Activated CD4-positive, alpha-beta T cell treated with anti-CD3 and anti-CD28 coated beads, Interleukin-10, Interleukin-2, amounts not matched to agents 100 ng/mL and 50 ng/mL, durations not matched to agents 16 hours and 8 hours (primary cell): ENCODE results near the gene SLC28A1.

Experiments used
- DNase-seq: peaks from one replicate; pipeline ENCODE4 v3.0.0-alpha.2; 2020

SLC28A1 gene

DNA sequence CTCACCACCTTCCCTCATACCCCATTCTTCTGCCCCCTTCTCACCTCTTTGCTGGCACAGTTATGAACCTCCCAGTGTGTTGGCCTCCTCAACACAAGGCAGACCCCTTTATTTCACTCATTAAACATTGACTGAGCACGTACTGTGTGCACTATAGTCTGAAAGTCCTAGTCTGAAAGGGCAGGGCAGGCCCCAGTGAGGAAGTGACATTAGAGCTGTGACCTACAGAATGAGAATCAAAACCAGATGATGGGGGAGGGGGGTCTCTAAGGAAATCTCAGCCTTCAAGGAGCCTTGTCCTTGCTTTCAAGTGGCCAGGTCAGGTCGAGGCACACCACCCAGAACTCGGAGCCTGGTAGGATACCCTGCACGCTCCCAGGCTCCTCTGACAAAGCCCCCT is 3.5 kb downstream of the SLC28A1 start:
- DNase-seq, result no peak

DNA sequence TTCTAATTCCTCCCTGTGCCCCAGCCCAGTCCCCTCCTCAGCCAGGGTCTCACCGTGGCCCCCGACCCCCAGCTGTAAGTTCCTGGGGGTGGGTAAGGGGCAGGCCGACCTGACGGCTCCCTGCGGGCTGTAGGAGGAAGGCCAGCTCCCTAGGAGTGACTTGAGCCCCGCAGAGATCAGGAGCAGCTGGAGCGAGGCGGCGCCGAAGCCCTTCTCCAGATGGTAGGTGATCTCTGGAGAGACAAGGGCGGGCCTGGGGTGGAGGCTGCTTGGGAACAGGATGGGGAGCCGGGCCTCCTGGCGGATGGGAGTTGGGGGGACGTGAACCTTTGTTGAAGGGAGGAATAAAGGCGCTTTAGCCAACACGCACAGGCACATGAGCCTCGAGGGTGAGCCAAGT is 4.2 kb downstream of the SLC28A1 start:
- no peak for DNase-seq

DNA sequence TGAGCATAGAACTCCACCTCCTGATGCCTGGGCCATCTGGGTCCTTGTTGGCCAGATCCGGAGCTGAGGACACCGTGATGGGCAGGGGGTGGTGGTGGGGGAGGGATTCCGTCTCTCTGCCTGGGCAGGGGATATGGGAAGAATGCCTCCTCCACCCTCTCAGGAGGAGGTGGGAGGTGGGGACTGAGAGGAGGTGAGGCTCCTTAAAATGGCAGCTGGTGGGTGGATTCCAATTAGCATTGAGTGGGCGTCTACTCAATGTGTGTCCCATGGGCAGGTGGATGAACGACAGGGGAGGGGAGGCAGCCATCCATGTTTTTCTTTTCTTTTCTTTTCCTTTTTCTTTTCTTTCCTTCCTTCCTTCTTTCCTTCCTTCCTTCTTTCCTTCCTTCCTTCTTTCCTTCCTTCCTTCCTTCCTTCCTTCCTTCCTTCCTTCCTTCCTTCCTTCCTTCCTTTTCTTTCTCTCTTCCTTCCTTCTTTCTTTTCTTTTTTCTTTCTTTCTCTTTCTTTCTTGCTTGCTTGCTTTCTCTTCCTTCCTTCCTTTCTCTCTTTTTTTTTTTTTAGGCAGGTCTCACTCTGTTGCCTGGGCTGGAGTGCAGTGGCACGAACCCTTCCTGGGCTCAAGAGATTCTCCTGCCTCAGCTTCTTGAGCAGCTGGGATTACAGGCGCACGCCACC is 5.0 kb downstream of the SLC28A1 start:
- DNase-seq, result no peak

DNA sequence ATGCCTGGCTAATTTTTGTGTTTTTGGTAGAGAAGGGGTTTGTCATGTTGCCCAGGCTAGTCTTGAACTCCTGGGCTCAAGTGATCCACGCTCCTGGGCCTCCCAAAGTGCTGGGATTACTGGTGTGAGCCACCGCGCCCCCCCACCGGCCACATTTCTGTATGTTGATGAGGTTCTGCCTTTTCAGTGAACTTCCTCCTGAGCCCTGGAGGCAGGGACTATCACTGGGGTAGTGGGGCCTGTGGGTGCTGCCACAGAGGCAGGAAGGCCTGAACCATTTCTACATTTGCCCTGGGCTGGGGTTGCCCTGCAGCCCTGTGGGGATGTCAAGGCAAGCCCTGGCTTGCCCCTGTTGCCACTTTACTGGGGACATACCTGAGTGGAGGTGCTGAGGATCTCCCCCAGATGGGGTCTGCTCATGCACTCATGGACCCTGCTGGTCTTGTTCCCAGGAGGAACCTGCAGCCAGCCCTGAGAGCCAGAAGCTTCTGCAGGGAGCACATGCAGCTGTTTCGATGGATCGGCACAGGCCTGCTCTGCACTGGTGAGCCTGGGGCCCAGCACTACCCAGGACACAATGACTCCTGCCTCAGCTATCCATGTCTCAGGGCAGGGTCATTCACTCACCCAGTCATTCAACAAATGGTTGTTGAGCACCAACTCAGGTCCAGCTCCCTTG is 5.7 kb downstream of the SLC28A1 start:
- no peak for DNase-seq

DNA sequence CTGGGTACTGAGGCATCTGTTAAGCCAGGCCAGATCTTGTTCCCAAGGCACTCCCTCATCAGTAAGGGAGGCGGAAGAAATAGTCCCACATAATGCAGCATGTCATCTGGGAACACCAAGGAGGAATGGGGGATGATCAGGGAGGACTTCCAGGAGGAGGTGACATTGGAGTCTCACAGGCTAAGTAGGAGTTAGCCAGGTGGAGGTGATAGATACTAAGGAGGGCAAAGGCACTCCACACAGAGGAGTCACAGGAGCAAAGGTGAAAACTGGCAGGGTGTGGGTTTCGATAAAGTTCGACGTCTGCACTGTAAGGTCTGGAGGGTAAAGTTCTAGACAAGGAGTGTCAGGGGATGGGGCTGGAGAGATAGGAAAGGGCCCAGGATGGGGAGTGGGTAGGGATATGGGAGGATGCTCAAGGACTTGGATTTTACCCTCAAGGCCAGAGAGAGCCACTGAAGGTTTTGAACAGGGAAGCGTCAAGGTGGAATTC is 6.3 kb downstream of the SLC28A1 start:
- DNase-seq, result no peak

DNA sequence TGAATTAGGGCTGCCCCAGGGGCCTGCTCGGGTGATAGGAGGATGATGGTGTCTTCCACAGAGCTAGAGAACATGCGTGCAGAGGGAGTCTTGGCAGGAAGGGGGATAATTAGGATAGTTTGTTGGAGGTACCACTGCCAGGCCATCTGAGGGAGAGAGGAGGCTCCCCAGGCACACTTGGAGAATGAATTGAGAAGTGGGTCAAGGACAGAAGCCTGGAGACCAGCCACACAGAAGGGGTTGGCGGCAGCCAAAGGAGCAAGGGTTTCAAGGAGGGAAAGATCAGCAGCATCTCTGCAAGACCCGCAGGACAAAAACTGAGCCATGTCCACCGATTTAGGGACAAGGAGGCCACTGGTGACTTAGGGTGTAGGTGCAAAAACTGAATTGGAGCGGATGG is 6.9 kb downstream of the SLC28A1 start:
- DNase-seq, result no peak

DNA sequence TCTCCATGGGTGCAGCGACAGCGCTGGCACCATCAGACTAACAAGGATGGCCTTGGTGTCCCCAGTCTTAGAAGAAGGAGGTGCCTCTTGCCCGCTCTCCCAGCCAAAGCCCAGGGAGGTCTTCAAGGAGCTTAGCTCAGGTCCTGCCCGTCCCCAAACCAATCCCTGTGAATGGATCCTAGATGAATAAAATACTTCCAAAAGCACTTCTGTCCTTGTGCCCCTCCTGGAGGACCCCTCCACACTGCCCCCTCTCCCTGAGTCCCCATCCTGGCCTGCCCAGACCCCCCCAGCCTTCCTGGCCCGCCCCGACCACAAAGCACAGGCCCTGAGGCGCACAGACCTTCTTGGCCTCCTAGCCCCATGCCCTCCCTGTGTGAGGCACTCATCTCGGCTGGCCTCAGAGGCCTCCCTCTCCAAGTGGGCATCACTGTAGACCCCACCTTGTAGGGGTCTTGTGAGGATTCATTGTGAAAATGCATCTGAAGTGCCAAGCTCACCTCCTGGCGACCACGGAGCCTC is 8.4 kb downstream of the SLC28A1 start:
- DNase-seq, result no peak

DNA sequence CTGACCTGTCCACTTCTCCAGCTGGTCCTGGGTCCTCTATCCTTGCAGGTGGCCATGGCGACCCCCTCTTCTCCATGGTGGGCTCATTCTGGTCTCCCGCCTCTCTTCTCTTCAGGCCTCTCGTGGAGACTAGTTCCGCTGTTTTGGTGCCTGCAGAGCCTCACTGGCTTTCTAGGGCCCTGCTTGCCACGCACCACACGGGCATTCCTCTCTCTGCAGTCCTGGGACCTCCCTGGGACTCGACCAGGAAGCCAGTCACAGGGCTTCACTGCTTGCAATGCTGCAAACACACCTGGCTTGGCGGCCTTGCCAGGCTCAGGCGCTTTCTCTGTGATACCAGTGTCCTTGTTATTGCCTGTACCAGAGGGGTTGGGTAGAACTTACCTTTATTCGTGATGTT is 9.1 kb downstream of the SLC28A1 start:
- DNase-seq, result no peak

DNA sequence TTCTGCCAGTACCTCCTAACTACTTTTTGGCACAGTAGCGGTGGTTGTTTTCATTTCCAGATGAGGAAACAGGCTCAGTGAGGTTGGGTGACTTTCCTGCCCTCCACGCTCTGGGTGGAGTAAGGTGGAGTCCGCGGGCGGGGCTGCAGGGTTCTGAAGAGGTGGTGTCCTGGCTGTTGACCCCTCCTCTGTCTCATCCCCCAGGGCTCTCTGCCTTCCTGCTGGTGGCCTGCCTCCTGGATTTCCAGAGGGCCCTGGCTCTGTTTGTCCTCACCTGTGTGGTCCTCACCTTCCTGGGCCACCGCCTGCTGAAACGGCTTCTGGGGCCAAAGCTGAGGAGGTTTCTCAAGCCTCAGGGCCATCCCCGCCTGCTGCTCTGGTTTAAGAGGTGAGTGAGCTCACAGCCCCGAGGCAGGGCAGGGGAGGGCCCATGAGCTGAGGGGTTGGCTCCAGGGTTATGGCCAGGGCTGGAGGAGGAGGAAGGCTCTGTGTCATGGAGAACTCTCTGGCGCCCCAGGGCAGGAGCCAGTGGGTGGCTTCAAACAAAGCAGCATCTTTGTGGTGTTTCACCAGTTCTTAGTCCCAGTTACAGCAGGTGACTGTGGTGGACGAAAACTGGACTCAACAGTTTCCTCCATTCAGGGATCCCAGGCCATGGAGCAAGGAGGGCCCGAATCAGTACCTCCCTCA is 10.4 kb downstream of the SLC28A1 start:
- no peak for DNase-seq

DNA sequence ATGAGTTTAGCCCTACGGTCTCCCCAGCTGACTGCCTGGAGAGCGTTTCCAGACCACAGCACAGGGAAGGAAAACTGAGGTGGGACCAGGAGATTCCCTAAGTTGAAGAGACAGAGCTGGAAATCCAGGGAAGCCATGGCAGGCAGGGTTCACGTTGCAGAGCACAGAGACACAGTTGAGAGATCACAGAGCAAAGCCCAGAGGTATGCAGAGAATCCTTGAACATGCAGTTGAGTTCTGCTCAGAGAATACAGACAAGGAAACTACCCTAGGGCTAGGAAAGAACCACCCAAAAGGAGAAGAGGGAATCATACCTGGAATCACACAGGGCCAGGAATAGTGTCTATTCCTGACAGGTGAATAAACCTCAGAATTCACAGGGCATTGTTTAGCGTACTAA is 14.3 kb downstream of the SLC28A1 start:
- DNase-seq, result no peak

DNA sequence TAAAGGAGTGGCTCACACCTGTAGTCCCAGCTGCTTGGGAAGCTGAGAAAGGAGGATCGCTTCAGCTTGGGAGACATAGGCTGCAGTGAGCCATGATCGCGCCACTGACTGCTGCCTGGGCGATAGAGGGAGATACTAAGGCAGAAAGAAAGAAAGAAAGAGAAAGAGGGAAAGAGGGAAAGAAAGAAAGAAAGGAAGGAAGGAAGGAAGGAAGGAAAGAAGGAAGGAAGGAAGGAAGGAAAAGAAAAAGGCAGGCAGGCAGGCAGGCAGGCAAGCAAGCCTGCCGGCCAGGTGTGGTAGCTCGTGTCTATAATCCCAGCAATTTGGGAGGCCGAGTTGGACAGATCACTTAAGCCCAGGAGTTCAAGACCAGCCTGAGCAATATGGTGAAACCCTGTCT is 15.3 kb downstream of the SLC28A1 start:
- no peak for DNase-seq

DNA sequence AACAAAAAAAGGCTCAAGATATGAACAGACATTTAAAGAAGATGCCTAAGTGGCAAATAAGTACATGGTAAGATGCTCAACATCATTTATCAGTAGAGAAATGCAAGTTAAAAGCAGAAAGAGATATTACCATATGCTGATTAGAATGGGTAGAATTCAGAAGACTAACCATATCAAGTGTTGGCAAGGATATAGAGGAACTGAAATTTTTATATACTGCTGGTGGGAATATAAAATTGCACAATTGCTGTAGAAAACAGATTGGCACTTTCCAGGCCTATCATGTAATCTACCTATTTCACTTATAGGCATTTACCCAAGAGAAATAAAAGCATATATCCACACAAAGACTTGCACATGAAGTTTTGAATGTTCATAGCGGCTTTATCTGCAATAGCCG is 17.1 kb downstream of the SLC28A1 start:
- DNase-seq, result no peak

DNA sequence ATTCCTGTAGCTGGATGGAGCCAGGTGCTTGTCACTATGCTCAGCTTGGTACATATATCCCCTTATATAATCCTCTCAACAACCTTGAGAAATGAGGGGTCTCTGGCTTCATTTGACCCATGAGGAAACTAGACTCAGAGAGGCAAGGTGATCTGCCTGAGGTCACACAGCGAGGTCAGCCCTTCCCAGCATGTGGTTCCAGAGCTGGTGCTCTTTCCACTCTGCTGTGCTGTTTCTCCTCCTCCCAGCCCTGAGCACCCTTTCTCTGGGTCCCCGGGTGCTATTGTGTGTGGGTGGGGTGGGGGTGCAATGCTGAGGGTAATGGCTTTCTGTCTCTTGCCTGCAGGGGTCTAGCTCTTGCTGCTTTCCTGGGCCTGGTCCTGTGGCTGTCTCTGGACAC is 19.3 kb downstream of the SLC28A1 start:
- DNase-seq, result no peak

DNA sequence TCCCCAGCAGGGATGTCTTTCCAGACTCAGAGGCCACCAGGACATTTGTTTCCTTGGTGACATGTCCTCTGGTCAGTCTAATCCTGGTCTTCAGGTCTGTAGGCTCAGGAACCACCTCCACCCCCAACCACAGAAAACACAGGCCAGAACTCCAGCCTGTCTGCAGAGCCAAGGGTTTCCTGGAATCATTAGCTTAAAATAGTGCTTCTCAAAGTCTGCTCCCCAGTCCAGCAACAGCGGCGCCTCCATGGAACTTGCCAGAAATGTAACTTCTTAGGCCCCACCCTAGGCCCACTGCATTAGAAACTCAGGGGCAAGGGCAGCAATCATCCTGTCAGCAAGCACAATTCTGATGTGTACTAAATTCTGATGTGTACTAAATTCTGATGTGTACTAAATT is 20.0 kb downstream of the SLC28A1 start:
- DNase-seq, result no peak

DNA sequence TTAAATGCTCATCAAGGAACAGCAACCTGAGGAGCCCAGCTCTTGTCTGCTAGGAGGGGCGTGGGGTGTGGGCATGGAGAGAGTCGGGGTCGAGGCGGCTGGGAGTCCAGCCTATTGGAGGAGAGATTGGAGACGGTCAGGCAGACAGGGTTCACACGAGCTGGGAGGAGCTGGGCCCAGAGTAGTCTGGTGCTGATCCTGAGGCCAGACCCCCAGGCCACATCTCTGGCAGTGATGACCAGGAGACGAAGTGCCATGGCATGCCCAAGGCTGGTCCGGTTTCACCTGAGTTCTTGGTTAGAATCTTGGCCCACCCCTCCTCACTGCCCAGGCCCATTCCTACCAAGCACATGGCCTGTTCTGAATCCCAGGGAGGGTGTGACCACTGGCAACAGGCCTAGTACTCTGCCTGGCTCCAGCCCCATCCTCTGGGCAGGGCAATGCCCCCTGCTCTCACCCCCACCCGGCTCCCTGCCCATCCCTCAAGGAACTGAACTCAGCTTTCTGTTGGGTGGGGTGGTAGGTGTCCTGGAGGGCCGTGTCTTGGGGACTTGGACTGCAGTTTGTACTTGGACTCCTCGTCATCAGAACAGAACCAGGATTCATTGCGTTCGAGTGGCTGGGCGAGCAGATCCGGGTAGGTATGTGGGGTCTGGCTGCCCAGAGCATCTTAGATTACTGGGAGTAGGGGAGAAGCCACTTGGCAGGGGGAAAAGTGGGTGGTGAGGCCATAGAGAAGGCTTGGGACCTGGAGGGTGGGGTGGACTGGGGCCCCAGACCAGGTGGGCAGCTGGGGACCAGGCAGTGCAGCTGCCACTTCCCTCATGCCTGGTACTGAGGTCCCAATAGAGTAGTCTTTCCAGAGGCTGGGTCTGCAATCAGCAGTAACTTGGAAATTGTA is 20.8 kb downstream of the SLC28A1 start:
- DNase-seq, result no peak

DNA sequence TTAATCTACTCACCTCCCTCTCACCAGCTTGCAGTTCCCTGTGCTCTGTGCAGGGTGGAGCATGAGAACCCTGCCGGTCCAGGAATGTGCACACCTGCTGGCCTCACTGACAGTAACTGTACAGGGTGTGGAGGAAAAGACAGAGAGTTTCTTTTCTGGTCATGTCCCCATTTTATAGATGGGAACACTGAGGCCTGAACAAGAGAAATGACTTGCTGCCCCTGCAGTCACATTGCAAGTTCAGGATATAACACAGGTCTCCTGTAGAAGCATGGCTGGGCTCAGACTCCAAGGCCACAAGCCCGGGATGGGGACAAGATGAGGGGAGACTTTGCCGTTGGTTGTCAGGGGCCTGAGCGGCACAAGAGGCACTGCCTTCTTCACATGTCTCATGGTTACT is 23.3 kb downstream of the SLC28A1 start:
- no peak for DNase-seq

DNA sequence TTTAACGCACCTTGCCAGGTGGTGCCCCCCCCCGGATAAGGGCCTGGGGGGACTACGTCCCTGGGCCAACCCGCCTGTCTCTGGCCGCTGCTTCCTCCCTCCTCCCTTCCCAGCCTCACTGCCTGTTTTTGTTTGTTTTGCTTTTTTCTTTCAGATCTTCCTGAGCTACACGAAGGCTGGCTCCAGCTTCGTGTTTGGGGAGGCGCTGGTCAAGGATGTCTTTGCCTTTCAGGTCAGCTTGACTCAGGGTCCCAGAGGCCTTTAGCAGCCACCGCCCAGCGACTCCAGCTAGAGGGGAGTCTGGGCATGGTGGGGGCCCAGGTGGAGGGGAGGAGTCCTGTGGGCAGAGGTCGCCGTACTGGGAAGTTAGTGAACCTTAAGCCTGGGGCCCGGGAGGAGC is 24.1 kb downstream of the SLC28A1 start:
- no peak for DNase-seq

DNA sequence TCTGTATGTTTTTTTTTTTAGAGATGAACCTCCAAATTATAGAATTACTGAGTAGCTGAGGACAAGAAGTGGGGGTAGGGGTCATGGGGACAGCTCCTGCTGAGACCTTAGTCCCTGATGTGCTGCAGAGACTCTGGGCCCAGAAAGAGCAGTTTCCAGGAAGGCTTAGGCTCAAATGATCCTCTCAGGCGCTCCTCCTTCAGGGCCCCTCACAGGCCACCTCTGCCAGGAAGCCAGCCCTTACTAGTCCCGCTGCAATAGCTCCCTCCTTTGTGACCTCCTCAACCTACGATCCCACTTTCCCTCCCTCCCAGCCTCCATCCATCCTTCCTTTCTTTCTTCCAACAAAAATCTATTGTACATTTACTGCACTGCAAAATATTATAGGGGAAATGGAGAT is 24.6 kb downstream of the SLC28A1 start:
- no peak for DNase-seq

DNA sequence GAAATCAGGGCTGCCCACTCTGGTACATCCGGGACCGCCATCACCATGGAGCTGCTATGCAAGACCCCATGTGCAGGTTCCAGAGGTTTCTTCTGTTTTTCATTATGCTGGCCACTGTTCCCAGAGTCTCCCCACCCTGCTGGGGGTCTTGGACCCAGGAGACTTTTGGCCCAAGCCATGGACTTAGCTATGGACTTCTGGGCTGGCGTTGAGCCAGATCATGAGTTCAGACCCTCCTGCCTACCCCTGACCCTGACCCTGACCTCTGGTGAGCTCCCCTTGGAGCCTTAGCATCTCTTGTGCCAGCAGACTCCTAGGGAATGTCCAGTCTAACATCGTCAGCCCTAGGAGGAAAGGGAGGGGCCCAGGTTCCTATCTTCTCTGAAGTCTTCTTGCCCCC is 25.3 kb downstream of the SLC28A1 start:
- no peak for DNase-seq

DNA sequence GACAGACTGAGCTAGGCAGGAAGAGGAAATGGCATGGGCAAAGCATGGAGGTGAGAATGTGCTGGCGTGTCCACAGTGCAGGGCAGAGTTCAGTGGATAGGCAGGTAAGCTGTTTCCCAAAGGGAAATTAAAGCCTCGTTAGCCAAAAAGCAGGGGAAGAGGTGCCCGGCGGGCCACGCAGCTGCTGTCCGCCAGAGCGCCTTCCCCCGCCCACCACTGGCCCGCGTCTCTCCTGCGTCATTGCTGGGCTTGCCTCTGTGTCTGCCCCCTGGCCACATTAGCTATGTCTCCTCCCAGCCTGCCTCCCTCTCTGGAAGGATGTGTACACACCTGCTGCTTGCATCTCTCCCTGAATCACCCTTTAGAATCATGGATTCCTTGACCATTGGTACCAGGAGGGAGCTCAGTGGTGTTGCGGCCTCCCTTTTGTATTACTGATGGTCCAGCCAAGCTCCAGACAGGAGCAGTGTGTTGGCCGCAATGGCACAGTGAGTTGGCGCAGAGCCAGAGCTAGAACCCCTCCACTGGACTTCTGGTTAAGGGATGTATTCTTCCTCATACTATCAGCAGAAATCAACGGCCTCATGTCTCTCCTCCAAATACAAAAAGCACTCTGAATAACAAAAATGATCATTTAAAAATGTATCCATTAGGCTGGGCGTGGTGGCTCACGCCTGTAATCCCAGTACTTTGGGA is 26.6 kb downstream of the SLC28A1 start:
- DNase-seq, result no peak

DNA sequence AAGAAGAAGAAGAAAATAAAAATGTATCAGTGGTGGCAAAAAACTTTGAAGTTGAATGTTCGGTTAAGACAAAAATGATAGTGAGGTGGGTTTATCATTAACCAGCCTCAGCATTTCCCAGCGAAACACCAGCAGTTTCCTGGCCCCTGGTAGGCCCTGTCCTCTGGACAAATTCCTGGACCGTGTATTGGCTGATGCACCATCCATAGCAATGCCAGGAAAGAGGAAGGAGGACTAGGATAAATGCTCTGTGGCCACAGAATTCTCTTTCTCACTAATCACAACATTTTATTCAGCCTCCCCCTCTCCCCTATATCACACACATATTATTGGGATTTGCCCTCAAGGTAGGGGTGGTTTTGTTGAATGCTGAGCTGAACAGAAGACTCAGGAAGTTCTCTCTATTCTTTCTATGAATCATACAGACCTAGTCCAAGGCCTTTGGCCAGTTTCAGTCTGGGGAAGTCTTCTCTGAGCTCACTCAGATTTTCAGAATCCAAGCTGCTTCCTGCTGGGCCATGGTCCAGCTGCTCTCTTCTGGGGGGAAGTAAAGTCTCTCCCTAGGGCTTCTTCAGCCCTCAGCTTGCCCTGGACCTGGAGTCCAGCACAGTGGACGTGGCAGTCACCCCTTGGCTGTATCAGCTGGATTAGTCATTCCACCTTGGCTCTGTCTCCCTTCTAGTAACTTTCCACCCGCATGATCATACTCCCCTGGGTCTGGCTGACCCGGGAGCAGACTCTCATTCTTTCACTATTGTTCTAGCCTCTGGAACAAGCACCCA is 27.6 kb downstream of the SLC28A1 start:
- no peak for DNase-seq

DNA sequence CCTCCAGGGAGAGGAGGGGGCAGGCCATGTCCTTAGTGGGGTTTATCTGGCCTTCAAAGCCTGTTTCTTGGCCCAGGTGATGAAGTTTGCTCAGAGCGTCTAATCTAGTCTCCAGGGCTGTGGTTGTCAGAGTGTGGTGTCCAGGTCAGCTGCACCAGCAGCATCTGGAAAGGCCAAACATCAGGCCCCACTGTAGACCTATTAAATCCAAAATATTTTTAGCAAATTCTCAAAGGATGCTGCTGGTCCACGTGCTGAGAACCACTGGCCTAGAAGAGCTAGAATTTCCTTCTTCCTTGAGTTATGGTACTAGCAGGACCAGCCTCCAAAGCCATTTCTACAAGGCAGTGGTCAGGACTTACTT is 28.9 kb downstream of the SLC28A1 start:
- no peak for DNase-seq
